ENCODE data around the gene ZNF705A.

- TF ChIP-seq POLR2A (IDR thresholded peaks at IDR 0.05) (no peak), CTCF (IDR thresholded peaks at IDR 0.05) (no peak)
Observed at GRCh38 chr12:8146442-8146771, 10.4 kb upstream of the ZNF705A start.

Measured in prostate gland (tissue), 2 donors.